HG03095 (cell line): ENCODE results near the gene GNG4.
"Not testable (repeated sequence)": the region's sequence is repeated elsewhere in the genome, so short reads cannot be mapped to it uniquely, and the experiment has no call there.

Source experiments
- ATAC-seq: cut with Tn5 transposase; IDR thresholded peaks from one replicate; pipeline ENCODE4 v1.9.1; 2021; ENCODE audit warnings: moderate library complexity; ENCODE audit not compliant: unreplicated experiment

The GNG4 gene

GRCh38 chr1:235650341-235651169, 971 bp upstream of the GNG4 start:
- no peak for ATAC-seq

GRCh38 chr1:235648954-235649367, 623 bp downstream of the GNG4 start:
- ATAC-seq, result peak; percentile 72

GRCh38 chr1:235648407-235648907, 1.1 kb downstream of the GNG4 start:
- ATAC-seq, result no peak

GRCh38 chr1:235647537-235647936, 2.0 kb downstream of the GNG4 start:
- ATAC-seq, result not testable (repeated sequence)

GRCh38 chr1:235646463-235646862, 3.1 kb downstream of the GNG4 start:
- ATAC-seq, result no peak

GRCh38 chr1:235644693-235645305, 4.8 kb downstream of the GNG4 start:
- no peak for ATAC-seq

GRCh38 chr1:235643837-235644692, 5.5 kb downstream of the GNG4 start:
- ATAC-seq, result no peak

GRCh38 chr1:235642943-235643371, 6.6 kb downstream of the GNG4 start:
- no peak for ATAC-seq

GRCh38 chr1:235642011-235642942, 7.3 kb downstream of the GNG4 start:
- ATAC-seq, result peak; percentile 64

- ATAC-seq, result no peak
Observed at GRCh38 chr1:235640580-235640979, 9.0 kb downstream of the GNG4 start.

- no peak for ATAC-seq
Observed at GRCh38 chr1:235639226-235640205, 10.1 kb downstream of the GNG4 start.

GRCh38 chr1:235638612-235639011, 11.0 kb downstream of the GNG4 start:
- ATAC-seq, result not testable (repeated sequence)

- no peak for ATAC-seq
Observed at GRCh38 chr1:235637756-235638534, 11.6 kb downstream of the GNG4 start.

- ATAC-seq, result no peak
Observed at GRCh38 chr1:235635938-235636662, 13.5 kb downstream of the GNG4 start.

GRCh38 chr1:235632506-235633401, 16.8 kb downstream of the GNG4 start:
- peak; percentile 91 for ATAC-seq

GRCh38 chr1:235631816-235632215, 17.8 kb downstream of the GNG4 start:
- ATAC-seq, result no peak
